ENCODE measurements around the gene ZDHHC11.
"Not testable (repeated sequence)": the region's sequence is repeated elsewhere in the genome, so short reads cannot be mapped to it uniquely, and the experiment has no call there.

The ZDHHC11 gene

DNA sequence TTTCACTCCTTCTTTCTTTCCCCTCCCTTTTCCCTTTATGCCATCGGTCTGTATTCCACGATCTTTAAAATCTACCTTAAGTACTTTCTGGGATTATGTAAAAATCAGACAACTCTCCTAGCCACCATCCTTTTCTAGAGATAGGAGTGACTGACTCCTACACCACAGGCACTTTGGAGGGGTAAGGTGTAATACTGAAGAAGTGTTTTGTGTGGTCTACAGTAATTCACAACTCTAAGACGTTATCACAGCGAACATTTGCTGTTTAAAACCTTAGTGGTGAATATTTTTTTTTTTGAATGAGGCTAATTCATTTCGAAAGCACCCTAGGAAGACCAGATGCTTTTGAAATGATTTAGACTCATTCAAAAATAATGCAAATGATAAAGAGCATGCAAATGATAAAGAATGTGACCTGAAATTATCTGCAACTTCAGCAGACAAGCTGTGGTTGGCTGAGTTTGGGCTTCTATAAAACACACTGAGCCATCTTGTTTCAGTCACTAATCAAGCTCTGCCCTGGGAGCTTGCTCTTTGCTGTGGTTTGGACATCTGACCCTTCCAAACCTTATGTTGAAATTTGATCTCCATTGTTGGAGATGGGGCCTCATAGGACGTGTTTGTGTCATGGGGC lies 52.2 kb downstream of the ZDHHC11 start:
- DNase-seq = peak in 1 of 5 experiments; percentile 42

GRCh38 chr5:797986-798385 lies 52.8 kb downstream of the ZDHHC11 start:
- DNase-seq = not testable (repeated sequence)

- not testable (repeated sequence) for DNase-seq
Measured at GRCh38 chr5:795873-796272, 54.9 kb downstream of the ZDHHC11 start.

DNA sequence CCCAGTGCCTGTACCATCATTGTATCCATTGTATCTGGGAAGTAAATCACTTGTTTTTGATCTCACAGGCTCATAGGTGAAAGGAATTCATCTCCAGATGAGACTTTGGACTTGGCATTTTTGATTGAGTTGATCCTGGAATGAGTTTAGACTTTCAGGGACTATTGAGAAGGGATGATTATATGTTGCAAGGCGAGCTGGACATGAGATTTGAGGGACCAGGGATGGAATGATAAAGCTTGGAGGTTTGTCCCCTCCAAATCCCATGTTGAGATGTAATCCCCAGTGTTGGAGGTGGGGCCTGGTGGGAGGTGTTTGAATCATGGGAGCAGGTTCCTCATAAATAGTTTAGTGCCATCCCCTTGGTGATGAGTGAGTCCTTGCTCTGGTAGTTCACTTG lies 55.8 kb downstream of the ZDHHC11 start:
- DNase-seq = not testable (repeated sequence)

- not testable (repeated sequence) for DNase-seq
Measured at GRCh38 chr5:788703-789102, 62.1 kb downstream of the ZDHHC11 start.

DNA sequence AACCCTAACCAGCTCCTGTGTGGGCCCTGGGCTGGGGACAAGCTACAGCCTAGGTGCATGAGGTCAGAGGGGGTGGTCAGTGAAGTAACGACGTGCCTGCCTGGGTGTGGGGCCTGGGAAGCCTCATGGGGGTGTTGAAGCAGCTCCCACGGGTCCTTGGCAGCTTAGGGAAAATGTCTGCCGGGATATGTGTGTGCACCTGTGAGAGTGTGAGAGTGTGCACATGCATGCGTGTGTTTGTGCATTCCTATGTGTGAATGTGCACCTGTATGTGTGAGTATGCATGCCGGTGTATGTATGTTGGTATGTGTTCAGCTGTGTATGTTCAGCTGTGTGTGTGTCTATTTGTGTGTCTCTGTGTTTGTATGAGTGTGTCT lies 62.9 kb downstream of the ZDHHC11 start:
- DNase-seq = not testable (repeated sequence)

DNA sequence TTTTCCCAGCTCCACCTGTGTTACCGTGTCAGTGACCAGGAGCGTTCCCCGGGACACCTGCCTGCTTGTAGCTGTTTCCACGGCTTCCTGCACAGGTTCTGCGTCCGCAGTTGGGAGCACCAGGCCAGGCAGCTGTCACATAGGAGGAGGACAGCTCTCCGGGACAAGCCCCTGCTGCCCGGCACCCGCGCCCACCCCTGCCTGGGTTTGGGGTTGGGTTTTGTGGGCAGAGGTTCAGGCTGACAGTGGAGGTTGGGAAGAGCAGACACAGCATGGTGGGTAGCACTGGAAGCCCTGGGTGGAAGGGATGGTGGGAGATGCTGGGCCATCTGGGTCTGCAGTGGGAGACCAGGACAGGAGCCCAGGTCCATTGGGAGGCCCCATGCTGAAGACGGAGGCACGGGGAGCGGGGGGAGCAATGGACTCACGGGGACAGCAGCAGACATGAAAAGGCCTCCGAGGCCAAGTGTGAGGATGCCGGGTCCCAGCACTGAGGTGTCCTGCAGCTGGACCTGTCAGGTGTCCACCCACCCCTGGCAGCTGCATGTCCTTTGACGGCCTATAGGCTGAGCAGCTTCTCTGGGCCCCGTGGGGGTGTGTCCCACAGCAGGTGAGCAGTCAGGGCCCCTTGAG lies 63.4 kb downstream of the ZDHHC11 start:
- not testable (repeated sequence) for DNase-seq

GRCh38 chr5:785181-785705 lies 65.5 kb downstream of the ZDHHC11 start:
- peak in 1 of 5 experiments; percentile 9 for DNase-seq

- DNase-seq = peak; percentile 72 to 93 (median 79)
Measured at GRCh38 chr5:784428-785177, 66.2 kb downstream of the ZDHHC11 start, which contains the start of gene ZDHHC11B. TSS of gene ZDHHC11B (minus strand) at chr5:784729. CDS start at chr5:766919, 17,810 bp downstream.

- peak in 2 of 5 experiments; percentile 39 to 52 for DNase-seq
Measured at GRCh38 chr5:783881-784427, 66.8 kb downstream of the ZDHHC11 start.

GRCh38 chr5:783049-783802 lies 67.6 kb downstream of the ZDHHC11 start:
- DNase-seq = not testable (repeated sequence)

DNA sequence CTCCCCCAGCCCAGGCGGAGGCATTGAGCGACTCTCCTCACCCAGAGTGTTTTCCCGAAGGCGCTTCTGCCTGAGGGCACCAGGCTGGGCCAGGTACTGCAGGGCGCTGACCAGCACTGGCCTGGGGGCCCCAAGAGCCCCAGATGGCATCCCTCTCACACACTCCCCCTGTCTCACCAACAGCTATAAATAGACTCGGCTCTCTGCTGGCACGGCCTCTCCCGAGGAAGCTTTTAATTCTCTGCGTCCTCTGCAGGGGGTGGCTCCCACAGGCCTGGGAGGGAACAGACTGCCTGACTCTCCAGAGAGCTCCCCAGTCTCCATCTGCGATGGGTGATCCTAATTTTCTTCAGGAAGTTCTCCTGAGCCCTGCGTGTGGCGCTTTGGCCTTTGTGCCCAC lies 68.4 kb downstream of the ZDHHC11 start:
- DNase-seq = not testable (repeated sequence)

DNA sequence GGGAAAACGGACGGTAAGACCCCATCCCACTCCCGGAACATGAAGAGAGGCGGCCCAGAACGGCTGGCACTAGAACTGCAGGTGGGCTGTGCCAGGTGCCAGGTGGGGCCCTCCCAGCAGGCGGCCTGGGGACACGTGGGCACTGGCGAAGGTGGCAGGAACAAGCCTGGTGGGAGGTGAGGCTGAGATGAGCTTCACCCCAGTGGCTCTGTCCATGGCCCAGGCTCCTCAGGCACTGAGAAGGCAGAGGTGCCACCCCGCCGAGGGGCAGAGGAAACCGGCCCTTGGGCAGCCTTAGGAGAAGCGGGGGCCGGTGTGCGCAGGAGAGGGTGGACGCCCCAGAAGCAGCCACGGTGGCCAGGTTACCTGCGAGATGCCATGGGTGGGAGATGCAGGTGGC lies 70.2 kb downstream of the ZDHHC11 start:
- DNase-seq = peak in 1 of 5 experiments; percentile 4

DNA sequence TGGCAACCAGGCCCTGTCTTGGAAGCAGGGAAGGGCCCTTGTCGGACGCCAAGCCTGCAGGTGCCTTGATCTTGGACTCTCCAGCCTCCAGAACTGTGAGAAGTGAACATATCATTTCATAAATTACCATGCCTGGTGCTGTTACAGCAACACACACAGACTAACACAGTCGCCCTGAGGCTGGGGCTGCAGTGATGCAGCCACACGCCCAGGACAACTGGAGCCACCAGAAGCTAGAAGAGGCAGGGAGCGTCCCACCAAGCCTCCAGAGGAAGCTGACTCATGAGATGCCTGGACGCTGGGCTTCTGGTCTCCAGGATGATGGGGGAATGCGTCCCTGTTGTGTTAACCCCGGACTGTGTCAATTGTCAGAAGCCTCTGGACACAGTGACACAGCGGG lies 71.8 kb downstream of the ZDHHC11 start:
- DNase-seq = not testable (repeated sequence)

DNA sequence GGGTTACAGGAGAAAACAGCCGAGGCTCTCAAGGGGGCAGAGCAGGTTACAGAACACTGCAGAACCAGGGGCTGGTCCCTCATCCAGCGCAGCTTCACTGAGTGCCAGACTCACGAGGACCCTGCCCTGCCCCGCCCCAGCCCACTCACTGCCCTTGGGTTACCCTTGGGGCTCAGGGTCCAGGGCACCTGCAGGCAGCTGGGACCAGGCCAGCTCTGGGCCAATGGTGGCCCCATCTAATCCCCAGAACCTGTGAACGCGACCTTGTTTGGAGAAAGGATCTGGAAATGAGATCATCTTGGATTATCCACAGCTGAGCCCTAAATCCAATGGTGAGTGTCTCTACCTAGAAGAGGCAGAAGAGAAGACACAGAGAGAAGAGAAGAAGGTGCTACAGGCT lies 72.4 kb downstream of the ZDHHC11 start:
- DNase-seq = not testable (repeated sequence)

GRCh38 chr5:777756-778161 lies 73.0 kb downstream of the ZDHHC11 start:
- DNase-seq = peak in 1 of 5 experiments; percentile 5

DNA sequence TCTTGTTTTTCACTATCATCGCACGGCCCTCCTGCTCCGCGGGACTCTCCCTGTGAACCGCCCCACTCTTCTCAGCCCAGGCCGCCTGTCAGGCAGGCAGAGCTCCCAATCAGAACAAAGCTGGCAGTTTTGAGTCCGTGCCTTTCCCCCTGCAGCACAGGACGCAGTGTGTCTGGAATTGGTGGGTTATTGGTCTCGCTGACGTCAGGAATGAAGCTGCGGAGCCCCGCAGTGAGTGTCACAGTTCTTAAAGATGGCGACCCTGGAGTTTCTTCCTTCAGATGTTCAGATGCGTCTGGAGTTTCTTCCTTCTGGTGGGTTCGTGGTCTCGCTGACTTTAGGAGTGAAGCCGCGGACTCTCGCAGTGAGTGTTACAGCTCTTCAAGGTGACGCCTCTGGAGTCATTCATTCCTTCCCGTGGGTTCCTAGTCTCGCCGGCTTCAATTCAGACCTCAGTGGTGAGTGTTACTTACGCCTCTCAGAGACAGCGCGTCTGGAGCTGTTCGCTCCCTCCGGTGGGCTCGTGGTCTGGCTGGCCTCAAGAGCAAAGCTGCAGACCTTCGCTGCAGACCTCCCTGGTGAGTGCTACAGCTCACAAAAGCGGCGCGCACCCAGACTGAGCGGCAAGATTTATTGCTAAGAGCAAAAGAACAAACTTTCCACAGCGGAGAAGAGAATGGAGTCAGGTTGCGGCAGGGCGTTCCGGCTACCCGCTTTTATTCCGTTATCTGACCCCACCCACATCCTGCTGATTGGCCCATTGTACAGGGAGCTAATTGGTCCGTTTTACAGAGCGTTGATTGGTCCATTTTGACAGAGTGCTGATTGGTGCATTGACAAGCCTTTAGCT lies 73.7 kb downstream of the ZDHHC11 start:
- no peak for DNase-seq

- peak in 1 of 5 experiments; percentile 3 for DNase-seq
Measured at GRCh38 chr5:775961-776861, 74.6 kb downstream of the ZDHHC11 start.

GRCh38 chr5:775595-775960 lies 75.2 kb downstream of the ZDHHC11 start:
- not testable (repeated sequence) for DNase-seq

DNA sequence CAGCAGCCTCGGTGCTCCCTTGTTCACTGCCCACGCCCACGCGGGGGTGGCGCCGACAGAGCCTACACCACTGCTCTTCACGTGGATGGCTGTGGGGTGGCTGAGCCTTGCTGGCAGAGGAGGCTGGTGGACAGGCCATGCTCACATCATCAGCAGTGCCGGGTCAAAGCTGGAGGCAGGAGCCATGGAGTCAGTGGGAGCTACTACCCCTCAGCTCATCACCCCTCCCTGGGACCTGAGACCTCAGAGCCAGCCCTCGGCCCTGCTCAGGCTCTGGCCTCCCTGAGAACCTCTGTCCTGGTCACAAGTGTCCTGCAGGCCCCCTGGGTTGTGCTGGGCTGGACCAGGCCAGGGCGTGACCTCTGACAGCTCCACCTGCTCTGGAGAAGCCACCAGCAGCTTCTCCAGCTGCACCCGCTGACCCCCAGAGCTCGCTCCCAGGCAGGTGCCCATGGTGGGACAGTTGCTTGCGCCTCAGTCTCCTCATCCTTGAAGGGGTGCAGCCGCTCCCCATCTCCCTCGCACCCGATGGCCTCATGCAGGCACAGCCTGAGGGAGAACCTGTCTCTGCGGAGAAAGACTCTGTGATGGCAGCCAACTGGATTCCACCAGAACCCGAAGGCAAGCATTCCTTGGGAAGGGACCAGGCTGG lies 75.8 kb downstream of the ZDHHC11 start:
- DNase-seq = not testable (repeated sequence)
